HepG2 (cell line): ENCODE results near the gene NEGR1. TPM values are rescaled to one million over a fixed set of nuclear protein-coding genes. Genes with fewer than 3 reads are reported as not detected.

Source experiments
- ATAC-seq: fragments of 200-7000 bp; cut with Tn5 transposase; 3 replicates; pipeline ENCODE4 v1.9.1; 2020; ENCODE audit warnings: mild to moderate bottlenecking, moderate library complexity
- BruUV-seq: library from RNA; stranded (reverse); fragments of 400-500 nt; replicated peaks from 2 replicates; lab custom pipeline; 2021; lab: Mats Ljungman, UMichigan
- CTCF ChIA-PET: fragments of 300-600 bp; formaldehyde crosslinking; extraction: SDS; loops from one replicate; lab custom pipeline; 2021; ENCODE audit warnings: low total read pairs, inconsistent platforms, low intra/inter-chr PET ratio; lab: Yijun Ruan, JAX
- POLR2A ChIA-PET: fragments of 350-600 bp; sonication (Branson Sonifier 250); formaldehyde crosslinking; loops from one replicate; lab custom pipeline; 2020; ENCODE audit warnings: antibody characterized with exemption, inconsistent platforms; lab: Yijun Ruan, JAX
- DNase-seq: peaks from one replicate; pipeline ENCODE4 v3.0.0-alpha.2; 2015; ENCODE audit warnings: low spot score
- FAIRE-seq: peaks from 3 replicates; lab custom pipeline; 2011; peaks lifted over from hg19 to GRCh38; lab: Jason Lieb, UNC
- H2AFZ ChIP-seq: one replicate; pipeline ENCODE4 v1.6.1; 2011; ENCODE audit warnings: low read length, inconsistent platforms
- H3K27ac ChIP-seq: fragments of 300-600 bp; 3 replicates; pipeline ENCODE4 v1.8.0; 2011; ENCODE audit warnings: mixed run types, mild to moderate bottlenecking, mixed read lengths, low read length, inconsistent platforms; ENCODE audit not compliant: insufficient read depth; ENCODE audit errors: extremely low read length
- H3K27me3 ChIP-seq, 2 experiments: fragments of 200-600 bp in 1 of 2; 2 replicates in 1 of 2; 3 replicates in 1 of 2; pipeline versions ENCODE4 v1.6.0 to v1.8.0; 2011; ENCODE audit warnings: low read length in 2 of 2, mild to moderate bottlenecking in 2 of 2, moderate library complexity in 2 of 2, inconsistent platforms in 1 of 2; ENCODE audit not compliant: insufficient read depth in 2 of 2, control insufficient read depth in 1 of 2
- H3K36me3 ChIP-seq, 2 experiments: fragments of 200-600 bp in 1 of 2; replicated peaks in 1 of 2; 2 replicates in 1 of 2; 3 replicates in 1 of 2; pipeline versions ENCODE4 v1.5.1 to v1.8.0; 2011; ENCODE audit warnings: low read length in 2 of 2, inconsistent platforms in 1 of 2; ENCODE audit not compliant: insufficient read depth in 2 of 2, control insufficient read depth in 1 of 2
- H3K4me1 ChIP-seq: 2 replicates; pipeline ENCODE4 v1.5.1; 2012; ENCODE audit warnings: low read length, inconsistent platforms; ENCODE audit not compliant: insufficient read depth
- H3K4me2 ChIP-seq: 2 replicates; pipeline ENCODE4 v1.6.0; 2011; ENCODE audit warnings: low read depth, low read length, inconsistent platforms
- H3K4me3 ChIP-seq, 3 experiments: fragments of 200-600 bp in 1 of 3; sonication (generic), shearing (Covaris generic) in 1 of 3; replicated peaks in 1 of 3; 2 replicates each; pipeline ENCODE4 v1.5.1; 2011 to 2016; ENCODE audit warnings: low read length in 3 of 3, inconsistent platforms in 2 of 3, low read depth in 2 of 3, mild to moderate bottlenecking in 2 of 3, control low read depth in 1 of 3, mixed read lengths in 1 of 3; ENCODE audit not compliant: insufficient read depth in 1 of 3
- H3K79me2 ChIP-seq: one replicate; pipeline ENCODE4 v1.6.1; 2011; ENCODE audit warnings: low read length, inconsistent platforms; ENCODE audit not compliant: insufficient read depth
- H3K9ac ChIP-seq: 2 replicates; pipeline ENCODE4 v1.6.0; 2011; ENCODE audit warnings: mild to moderate bottlenecking, low read depth, low read length, inconsistent platforms; ENCODE audit not compliant: insufficient read depth
- H3K9me3 ChIP-seq: 2 replicates; pipeline ENCODE4 v1.5.1; 2012; ENCODE audit warnings: mild to moderate bottlenecking, low read length
- H4K20me1 ChIP-seq: 2 replicates; pipeline ENCODE4 v1.6.0; 2011; ENCODE audit warnings: inconsistent platforms, mild to moderate bottlenecking, low read length, moderate library complexity; ENCODE audit not compliant: insufficient read depth
- ARNT ChIP-seq: fragments of 450-650 bp; IDR thresholded peaks from 2 replicates; pipeline ENCODE4 v1.6.1; 2017
- ATM ChIP-seq: fragments of 450-650 bp; IDR thresholded peaks from 2 replicates; pipeline ENCODE4 v1.7.1; 2017; ENCODE audit warnings: mild to moderate bottlenecking, borderline replicate concordance
- CBX2 ChIP-seq, 2 experiments: fragments of 200-600 bp in 1 of 2; sonication (generic); formaldehyde crosslinking in 1 of 2; IDR thresholded peaks; 2 replicates each; pipeline versions ENCODE4 v1.7.0 to v1.8.1; 2018 to 2022; ENCODE audit warnings: low read depth in 2 of 2, low read length in 1 of 2, mild to moderate bottlenecking in 1 of 2, missing genetic modification reagents in 1 of 2
- MAFF ChIP-seq: IDR thresholded peaks from 2 replicates; pipeline ENCODE4 v1.6.1; 2011; ENCODE audit warnings: low read depth, low read length, improper control_type of control experiment
- NR3C1 ChIP-seq: sonication (generic); formaldehyde crosslinking; IDR thresholded peaks from 2 replicates; pipeline ENCODE4 v1.4.0; 2020; ENCODE audit warnings: missing genetic modification reagents
- RFXANK ChIP-seq: IDR thresholded peaks from 2 replicates; pipeline ENCODE4 v1.6.1; 2016
- ZBTB1 ChIP-seq: sonication (generic); formaldehyde crosslinking; IDR thresholded peaks from 2 replicates; pipeline ENCODE4 v1.4.0; 2020; ENCODE audit warnings: missing genetic modification reagents, borderline replicate concordance
- ZNF251 ChIP-seq: sonication (generic); formaldehyde crosslinking; IDR thresholded peaks from 2 replicates; pipeline ENCODE4 v1.9.0; 2021; ENCODE audit warnings: mild to moderate bottlenecking, missing genetic modification reagents
- ZNF367 ChIP-seq: sonication (generic); formaldehyde crosslinking; IDR thresholded peaks from 2 replicates; pipeline ENCODE4 v1.4.0; 2020; ENCODE audit warnings: missing genetic modification reagents, borderline replicate concordance
- ZNF550 ChIP-seq: sonication (generic); formaldehyde crosslinking; IDR thresholded peaks from 2 replicates; pipeline ENCODE4 v1.4.0; 2020; ENCODE audit warnings: mild to moderate bottlenecking, missing genetic modification reagents, borderline replicate concordance
- ZNF607 ChIP-seq: sonication (generic); formaldehyde crosslinking; IDR thresholded peaks from 2 replicates; pipeline ENCODE4 v1.5.1; 2020; ENCODE audit warnings: missing genetic modification reagents, mild to moderate bottlenecking, borderline replicate concordance
- ZNF644 ChIP-seq: IDR thresholded peaks from 2 replicates; pipeline ENCODE4 v1.6.1; 2016; ENCODE audit warnings: low read depth
- ZNF652 ChIP-seq: IDR thresholded peaks from 2 replicates; pipeline ENCODE4 v1.6.1; 2016; ENCODE audit warnings: low read depth, borderline replicate concordance
- WGBS: methylation state at CpG from one replicate; pipeline ENCODE4 v1.1.6; 2017; ENCODE audit warnings: low lambda C conversion rate; 5-methylcytosine and 5-hydroxymethylcytosine counted together
- in situ Hi-C: cut with HindIII; loops from 2 replicates; pipeline ENCODE4 v1.10.0; 2017; ENCODE audit warnings: low pct_unique_long_range_greater_than_20kb; ENCODE audit not compliant: extremely low pct_ligation_motif_present
- intact Hi-C: fragments of 100-400 bp; cut with micrococcal nuclease; formaldehyde crosslinking; loops from one replicate; pipeline ENCODE4 v1.10.0; 2022; ENCODE audit not compliant: unreplicated experiment
- polyA plus RNA-seq, 8 experiments: library from polyadenylated mRNA; depleted of rRNA in 3 of 8; stranded (reverse) in 7 of 8; unstranded in 1 of 8; fragments of >200 nt; fragmentation: Illumina TruSeq in 4 of 8; extraction: Trizol in 4 of 8; gene quantifications; 2 replicates each; pipeline versions ENCODE4 v1.2.1 to v1.2.3, GENCODE V29; 2011 to 2016; ENCODE audit warnings: low read depth in 4 of 8, missing spikeins in 1 of 8, mixed read lengths in 1 of 8; ENCODE audit not compliant: insufficient read depth in 1 of 8
- total RNA-seq, 5 experiments: library from RNA; depleted of rRNA; stranded (reverse); fragments of >200 nt; fragmentation: Illumina TruSeq; extraction: Trizol; gene quantifications; 2 replicates each; pipeline ENCODE4 v1.2.3, GENCODE V29; 2016; ENCODE audit warnings: low read depth in 1 of 5
- TF ChIP-seq, protein P1 (sequence below): sonication (generic); formaldehyde crosslinking; IDR thresholded peaks from 2 replicates; pipeline ENCODE4 v1.9.0; 2021; ENCODE audit warnings: missing genetic modification reagents, mild to moderate bottlenecking, borderline replicate concordance
- TF ChIP-seq, protein P2 (sequence below): sonication (generic); formaldehyde crosslinking; IDR thresholded peaks from 2 replicates; pipeline ENCODE4 v1.8.0; 2022; ENCODE audit warnings: missing genetic modification reagents, mild to moderate bottlenecking, inconsistent platforms, borderline replicate concordance
- TF ChIP-seq, protein P3 (sequence below): sonication (generic); formaldehyde crosslinking; IDR thresholded peaks from 2 replicates; pipeline ENCODE4 v1.4.0; 2020; ENCODE audit warnings: mild to moderate bottlenecking, missing genetic modification reagents, borderline replicate concordance
- TF ChIP-seq, protein P4 (sequence below): sonication (generic); formaldehyde crosslinking; IDR thresholded peaks from 2 replicates; pipeline ENCODE4 v1.8.1; 2023; ENCODE audit warnings: mild to moderate bottlenecking, missing genetic modification reagents

NEGR1 gene
- total and polyA plus RNA-seq, 2 of the 13 experiments (the other 11 are each of a cell fraction or from before 2014, with no cell fraction given): not detected

DNA sequence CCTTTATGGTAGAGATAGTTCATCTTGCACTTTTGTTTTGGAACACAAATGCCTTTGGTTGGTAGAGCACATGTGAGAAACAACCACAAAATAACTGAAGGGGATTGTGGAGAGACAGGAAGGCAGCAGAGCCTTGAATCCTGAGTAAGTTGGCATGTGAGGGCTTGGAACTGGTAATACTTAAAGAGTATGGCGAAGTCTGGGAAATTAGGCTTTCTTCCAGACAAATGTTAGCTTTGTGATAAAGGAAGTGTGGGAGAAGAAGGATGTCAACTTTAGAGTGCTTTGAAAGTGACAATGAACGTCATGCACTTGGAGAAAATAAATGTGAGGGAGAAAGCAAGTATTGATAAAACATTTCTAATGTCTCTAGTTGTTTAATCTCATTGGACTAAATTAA, 725.2 kb downstream of the NEGR1 start:
- no peak overlapping the region for H2AFZ ChIP-seq
- no peaks in the 10 kb centered on the region for H3K4me1 ChIP-seq
- H3K9ac ChIP-seq: no peak overlapping the region
- no peaks in the 10 kb centered on the region for H3K79me2 ChIP-seq
- TF ChIP-seq ZNF367 (CRISPR knock-in tag) (no peak), ZNF251 (CRISPR knock-in tag) (no peak), ATM (no peak), RFXANK (no peak), NR3C1 (CRISPR knock-in tag) (no peak), ZNF550 (CRISPR knock-in tag) (no peak), ZNF652 (CRISPR knock-in tag) (no peak), ZNF644 (CRISPR knock-in tag) (no peak), ARNT (no peak), MAFF (no peak), ZBTB1 (CRISPR knock-in tag) (no peak), ZNF607 (no peak), CBX2 (IDR thresholded peaks at IDR 0.05; ENCODE audit: low read depth, low read length) (no peak), CBX2 (CRISPR knock-in tag; IDR thresholded peaks at IDR 0.05; ENCODE audit: low read depth) (no peak)
- TF ChIP-seq, protein P1, sequence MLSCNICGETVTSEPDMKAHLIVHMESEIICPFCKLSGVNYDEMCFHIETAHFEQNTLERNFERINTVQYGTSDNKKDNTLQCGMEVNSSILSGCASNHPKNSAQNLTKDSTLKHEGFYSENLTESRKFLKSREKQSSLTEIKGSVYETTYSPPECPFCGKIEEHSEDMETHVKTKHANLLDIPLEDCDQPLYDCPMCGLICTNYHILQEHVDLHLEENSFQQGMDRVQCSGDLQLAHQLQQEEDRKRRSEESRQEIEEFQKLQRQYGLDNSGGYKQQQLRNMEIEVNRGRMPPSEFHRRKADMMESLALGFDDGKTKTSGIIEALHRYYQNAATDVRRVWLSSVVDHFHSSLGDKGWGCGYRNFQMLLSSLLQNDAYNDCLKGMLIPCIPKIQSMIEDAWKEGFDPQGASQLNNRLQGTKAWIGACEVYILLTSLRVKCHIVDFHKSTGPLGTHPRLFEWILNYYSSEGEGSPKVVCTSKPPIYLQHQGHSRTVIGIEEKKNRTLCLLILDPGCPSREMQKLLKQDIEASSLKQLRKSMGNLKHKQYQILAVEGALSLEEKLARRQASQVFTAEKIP (CRISPR knock-in tag): no peak
- TF ChIP-seq, protein P2, sequence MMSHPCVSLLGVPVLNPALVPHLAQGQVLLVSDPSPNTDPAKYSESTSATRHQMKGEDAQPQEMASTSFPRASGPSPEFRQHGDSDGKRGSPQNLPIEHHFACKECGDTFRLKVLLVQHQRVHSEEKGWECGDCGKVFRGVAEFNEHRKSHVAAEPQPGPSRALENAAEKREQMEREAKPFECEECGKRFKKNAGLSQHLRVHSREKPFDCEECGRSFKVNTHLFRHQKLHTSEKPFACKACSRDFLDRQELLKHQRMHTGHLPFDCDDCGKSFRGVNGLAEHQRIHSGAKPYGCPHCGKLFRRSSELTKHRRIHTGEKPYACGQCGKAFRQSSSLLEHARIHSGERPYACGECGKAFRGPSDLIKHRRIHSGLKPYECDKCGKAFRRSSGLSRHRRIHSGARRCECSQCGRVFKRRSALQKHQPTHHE (CRISPR knock-in tag): no peak
- TF ChIP-seq, protein P3, sequence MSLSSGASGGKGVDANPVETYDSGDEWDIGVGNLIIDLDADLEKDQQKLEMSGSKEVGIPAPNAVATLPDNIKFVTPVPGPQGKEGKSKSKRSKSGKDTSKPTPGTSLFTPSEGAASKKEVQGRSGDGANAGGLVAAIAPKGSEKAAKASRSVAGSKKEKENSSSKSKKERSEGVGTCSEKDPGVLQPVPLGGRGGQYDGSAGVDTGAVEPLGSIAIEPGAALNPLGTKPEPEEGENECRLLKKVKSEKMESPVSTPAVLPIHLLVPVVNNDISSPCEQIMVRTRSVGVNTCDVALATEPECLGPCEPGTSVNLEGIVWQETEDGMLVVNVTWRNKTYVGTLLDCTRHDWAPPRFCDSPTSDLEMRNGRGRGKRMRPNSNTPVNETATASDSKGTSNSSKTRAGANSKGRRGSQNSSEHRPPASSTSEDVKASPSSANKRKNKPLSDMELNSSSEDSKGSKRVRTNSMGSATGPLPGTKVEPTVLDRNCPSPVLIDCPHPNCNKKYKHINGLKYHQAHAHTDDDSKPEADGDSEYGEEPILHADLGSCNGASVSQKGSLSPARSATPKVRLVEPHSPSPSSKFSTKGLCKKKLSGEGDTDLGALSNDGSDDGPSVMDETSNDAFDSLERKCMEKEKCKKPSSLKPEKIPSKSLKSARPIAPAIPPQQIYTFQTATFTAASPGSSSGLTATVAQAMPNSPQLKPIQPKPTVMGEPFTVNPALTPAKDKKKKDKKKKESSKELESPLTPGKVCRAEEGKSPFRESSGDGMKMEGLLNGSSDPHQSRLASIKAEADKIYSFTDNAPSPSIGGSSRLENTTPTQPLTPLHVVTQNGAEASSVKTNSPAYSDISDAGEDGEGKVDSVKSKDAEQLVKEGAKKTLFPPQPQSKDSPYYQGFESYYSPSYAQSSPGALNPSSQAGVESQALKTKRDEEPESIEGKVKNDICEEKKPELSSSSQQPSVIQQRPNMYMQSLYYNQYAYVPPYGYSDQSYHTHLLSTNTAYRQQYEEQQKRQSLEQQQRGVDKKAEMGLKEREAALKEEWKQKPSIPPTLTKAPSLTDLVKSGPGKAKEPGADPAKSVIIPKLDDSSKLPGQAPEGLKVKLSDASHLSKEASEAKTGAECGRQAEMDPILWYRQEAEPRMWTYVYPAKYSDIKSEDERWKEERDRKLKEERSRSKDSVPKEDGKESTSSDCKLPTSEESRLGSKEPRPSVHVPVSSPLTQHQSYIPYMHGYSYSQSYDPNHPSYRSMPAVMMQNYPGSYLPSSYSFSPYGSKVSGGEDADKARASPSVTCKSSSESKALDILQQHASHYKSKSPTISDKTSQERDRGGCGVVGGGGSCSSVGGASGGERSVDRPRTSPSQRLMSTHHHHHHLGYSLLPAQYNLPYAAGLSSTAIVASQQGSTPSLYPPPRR (CRISPR knock-in tag): no peak
- TF ChIP-seq, protein P4, sequence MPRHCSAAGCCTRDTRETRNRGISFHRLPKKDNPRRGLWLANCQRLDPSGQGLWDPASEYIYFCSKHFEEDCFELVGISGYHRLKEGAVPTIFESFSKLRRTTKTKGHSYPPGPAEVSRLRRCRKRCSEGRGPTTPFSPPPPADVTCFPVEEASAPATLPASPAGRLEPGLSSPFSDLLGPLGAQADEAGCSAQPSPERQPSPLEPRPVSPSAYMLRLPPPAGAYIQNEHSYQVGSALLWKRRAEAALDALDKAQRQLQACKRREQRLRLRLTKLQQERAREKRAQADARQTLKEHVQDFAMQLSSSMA (CRISPR knock-in tag): no peak
- no peaks in the 10 kb centered on the region for H3K27me3 ChIP-seq
- FAIRE-seq (no peak), DNase-seq (no peak), ATAC-seq (no peak)
- 0 out of 2 replicates have a peak, but pooled peaks cover 3% of the 10 kb centered on the region for H3K9me3 ChIP-seq
- no TSS peak for BruUV-seq
- H4K20me1 ChIP-seq: no peaks in the 10 kb centered on the region
- 2% methylated on average over 2 of the region's 2 CpGs for WGBS
- ChIA-PET POLR2A (no interaction called here), CTCF (no interaction called here)
- intact Hi-C loops: no loop called here
- H3K36me3 ChIP-seq: no peaks in the 10 kb centered on the region
- in situ Hi-C loops: no loop called here
- no peak overlapping the region for H3K4me2 ChIP-seq
- no peak overlapping the region for H3K4me3 ChIP-seq
- H3K27ac ChIP-seq: no peak overlapping the region
